Testis (tissue), 2 donors: ENCODE data around the gene SDS.

ENCODE experiments used
- POLR2A ChIP-seq: fragments of 450-650 bp; IDR thresholded peaks from one replicate; pipeline ENCODE4 v1.6.1; 2017; ENCODE audit warnings: antibody characterized with exemption, mild to moderate bottlenecking, moderate library complexity
- TF ChIP-seq, protein P1 (sequence below), 3 experiments: fragments of 450-650 bp in 2 of 3; fragments of 200-600 bp in 1 of 3; sonication (generic) in 1 of 3; IDR thresholded peaks; one replicate each; pipeline ENCODE4 v1.5.1; 2016 to 2019; ENCODE audit warnings: antibody characterized with exemption in 3 of 3, mild to moderate bottlenecking in 2 of 3, moderate library complexity in 1 of 3

GRCh38 chr12:113391145-113391544 is 12.5 kb downstream of the SDS start:
- TF ChIP-seq, protein P1, sequence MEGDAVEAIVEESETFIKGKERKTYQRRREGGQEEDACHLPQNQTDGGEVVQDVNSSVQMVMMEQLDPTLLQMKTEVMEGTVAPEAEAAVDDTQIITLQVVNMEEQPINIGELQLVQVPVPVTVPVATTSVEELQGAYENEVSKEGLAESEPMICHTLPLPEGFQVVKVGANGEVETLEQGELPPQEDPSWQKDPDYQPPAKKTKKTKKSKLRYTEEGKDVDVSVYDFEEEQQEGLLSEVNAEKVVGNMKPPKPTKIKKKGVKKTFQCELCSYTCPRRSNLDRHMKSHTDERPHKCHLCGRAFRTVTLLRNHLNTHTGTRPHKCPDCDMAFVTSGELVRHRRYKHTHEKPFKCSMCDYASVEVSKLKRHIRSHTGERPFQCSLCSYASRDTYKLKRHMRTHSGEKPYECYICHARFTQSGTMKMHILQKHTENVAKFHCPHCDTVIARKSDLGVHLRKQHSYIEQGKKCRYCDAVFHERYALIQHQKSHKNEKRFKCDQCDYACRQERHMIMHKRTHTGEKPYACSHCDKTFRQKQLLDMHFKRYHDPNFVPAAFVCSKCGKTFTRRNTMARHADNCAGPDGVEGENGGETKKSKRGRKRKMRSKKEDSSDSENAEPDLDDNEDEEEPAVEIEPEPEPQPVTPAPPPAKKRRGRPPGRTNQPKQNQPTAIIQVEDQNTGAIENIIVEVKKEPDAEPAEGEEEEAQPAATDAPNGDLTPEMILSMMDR (IDR thresholded peaks at IDR 0.05) = no peak
- TF ChIP-seq POLR2A = no peak
